Esophagus mucosa (tissue), 1 donor: ENCODE data around the gene MICB. TPM values are rescaled to one million over a fixed set of nuclear protein-coding genes. Genes with fewer than 3 reads are reported as not detected.
"Not testable (repeated sequence)": the region's sequence is repeated elsewhere in the genome, so short reads cannot be mapped to it uniquely, and the experiment has no call there.

Experiments
- ATAC-seq: fragments of 200-7000 bp; cut with Tn5 transposase; one replicate; pipeline ENCODE4 v1.9.1; 2020
- total RNA-seq: library from RNA; stranded (reverse); gene quantifications from one replicate; pipeline ENCODE4 v1.2.4, GENCODE V29; 2023
- donor health status: DM: yes; HTN: yes; CAD: no.

Gene MICB
- total RNA-seq, result 0.92 TPM

DNA sequence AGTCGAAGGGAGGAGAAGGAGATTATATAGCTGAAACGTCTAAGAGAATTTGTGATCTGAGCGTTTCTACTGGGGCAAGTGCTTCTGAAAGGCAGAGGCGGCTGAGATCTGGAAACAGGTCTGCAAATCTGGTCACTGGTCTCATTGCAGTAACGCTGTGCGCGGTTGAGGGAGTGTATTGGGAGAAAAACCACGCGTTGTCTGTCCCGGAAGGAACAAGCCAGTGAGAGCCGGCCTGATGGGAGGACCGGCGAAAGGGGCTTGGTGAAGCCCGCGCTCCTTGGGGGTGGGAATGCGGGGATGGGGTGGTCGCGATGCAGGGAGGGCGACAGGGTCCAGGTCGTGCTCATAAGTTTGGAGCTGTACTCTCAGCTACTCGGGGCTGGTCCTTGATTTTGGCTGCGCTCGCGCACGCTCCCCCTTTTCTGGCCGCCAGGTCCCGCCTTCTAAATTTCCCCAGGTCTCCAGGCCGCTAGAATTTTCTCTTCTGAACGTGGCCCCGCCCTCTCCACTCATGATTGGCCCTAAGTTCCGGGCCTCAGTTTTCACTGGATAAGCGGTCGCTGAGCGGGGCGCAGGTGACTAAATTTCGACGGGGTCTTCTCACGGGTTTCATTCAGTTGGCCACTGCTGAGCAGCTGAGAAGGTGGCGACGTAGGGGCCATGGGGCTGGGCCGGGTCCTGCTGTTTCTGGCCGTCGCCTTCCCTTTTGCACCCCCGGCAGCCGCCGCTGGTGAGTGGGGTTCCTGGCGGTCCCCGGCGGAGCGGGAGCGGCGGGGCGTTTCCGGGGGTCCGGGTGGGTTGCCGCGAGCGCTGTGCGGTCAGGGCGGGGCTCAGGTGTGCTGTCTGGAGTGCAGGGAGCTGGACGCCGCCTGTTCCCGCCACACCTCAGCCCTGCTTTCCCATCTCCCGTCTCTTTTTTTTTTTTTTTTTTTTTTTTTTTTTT lies at the start of gene MICB:
Gene MICB, plus strand, starts transcription at position 615 of the 946 bp plus-strand sequence. Its CDS starts 49 bp downstream, at position 664.
- peak; percentile 51 for ATAC-seq

DNA sequence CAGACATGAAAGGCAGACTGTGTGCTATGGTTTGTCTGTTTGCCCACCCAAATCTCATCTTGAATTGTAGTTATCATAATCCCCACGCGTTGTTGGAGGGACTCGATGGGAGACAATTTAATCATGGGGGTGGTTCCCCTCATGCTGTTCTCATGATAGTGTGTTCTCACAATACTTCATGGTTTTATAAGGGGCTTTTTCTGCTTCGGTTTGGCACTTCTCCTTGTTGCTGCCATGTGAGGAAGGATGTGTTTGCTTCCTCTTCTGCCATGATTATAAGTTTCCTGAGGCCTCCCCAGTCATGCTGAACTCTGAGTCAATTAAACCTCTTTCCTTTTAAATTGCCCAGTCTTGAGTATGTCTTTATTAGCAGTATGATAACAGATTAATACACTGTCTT lies 47.2 kb upstream of the MICB start:
- no peak for ATAC-seq

DNA sequence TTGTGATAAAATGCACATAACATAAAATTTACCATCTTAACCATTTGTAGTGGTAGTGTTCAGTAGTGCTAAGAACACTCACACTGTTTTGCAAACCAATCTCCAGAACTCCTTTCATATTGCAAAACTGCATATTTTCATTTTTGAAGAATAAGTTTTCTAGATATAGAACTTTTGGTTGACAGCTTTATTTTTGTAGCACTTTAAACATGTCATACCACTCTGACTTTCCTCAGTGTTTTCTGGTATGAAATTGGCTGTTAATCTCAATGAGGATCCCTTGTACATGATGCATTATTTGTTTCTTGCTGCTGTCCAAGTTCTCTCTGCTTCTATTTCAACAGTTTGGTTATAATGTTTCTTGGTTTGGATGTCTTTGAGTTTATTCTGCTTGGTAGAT lies 45.1 kb upstream of the MICB start:
- ATAC-seq, result no peak

DNA sequence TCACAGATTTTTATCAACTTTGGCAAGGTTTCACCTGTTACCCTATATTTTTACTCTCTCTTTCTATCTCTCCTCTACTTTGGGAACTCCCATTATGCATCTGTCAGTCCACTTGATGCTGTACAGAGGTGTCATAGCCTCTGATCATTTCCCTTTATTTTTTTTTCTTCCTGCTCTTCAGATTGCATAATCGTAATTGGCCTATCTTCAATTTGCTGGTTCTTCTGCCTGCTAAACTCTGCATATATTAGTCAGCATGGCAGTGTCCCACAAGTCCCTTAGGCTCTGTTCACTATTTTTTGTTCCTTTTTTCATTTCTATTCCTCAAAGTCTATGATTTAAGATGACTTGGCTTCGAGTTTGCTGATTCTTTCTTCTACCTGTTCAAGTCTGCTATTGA lies 44.7 kb upstream of the MICB start:
- ATAC-seq, result peak; percentile 63

- ATAC-seq, result not testable (repeated sequence)
Observed at GRCh38 chr6:31459864-31460263, 38.1 kb upstream of the MICB start.

- ATAC-seq, result no peak
Observed at GRCh38 chr6:31460361-31461025, 37.5 kb upstream of the MICB start.

GRCh38 chr6:31462026-31462963 lies 35.6 kb upstream of the MICB start:
- ATAC-seq, result no peak

DNA sequence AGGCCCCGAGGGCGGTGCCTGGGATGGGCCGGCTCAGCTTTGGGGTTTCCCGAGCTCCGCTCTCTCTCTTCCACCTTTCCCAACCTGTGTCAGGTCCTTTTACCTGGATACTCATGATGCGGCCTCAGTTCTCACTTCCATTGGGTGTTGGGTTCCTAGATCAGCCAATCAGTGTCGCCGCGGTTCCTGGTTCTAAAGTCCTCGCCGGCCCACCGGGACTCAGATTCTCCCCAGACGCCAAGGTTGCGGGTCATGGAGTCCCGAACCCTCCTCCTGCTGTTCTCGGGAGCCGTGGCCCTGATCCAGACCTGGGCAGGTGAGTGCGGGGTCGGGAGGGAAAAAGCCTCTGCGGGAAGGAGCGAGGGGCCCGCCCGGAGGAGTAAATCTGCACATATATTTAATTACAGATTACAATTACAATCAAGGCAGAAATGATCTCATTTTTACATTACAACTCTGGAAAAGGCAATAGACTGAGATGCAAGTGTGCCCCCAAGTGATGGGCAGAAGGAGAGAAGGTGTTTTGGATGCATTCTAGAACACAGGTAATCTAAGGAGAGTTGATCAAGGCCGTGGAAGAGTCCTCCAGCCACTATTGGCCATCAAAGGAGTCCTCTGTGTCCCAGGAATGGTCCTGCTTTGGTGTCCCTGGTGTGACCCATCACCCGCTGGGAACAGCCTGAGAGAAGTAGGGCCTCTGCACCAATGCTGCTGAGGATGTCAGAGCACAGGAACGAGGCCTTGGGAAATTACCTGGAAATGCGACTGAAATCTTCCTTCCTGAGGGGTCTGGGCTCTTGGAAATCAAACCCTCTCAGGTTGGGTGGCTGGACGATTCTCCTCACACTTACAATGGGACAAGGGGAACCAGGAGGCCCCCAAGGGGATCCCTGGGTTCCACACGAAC lies 34.7 kb upstream of the MICB start:
- peak; percentile 97 for ATAC-seq

DNA sequence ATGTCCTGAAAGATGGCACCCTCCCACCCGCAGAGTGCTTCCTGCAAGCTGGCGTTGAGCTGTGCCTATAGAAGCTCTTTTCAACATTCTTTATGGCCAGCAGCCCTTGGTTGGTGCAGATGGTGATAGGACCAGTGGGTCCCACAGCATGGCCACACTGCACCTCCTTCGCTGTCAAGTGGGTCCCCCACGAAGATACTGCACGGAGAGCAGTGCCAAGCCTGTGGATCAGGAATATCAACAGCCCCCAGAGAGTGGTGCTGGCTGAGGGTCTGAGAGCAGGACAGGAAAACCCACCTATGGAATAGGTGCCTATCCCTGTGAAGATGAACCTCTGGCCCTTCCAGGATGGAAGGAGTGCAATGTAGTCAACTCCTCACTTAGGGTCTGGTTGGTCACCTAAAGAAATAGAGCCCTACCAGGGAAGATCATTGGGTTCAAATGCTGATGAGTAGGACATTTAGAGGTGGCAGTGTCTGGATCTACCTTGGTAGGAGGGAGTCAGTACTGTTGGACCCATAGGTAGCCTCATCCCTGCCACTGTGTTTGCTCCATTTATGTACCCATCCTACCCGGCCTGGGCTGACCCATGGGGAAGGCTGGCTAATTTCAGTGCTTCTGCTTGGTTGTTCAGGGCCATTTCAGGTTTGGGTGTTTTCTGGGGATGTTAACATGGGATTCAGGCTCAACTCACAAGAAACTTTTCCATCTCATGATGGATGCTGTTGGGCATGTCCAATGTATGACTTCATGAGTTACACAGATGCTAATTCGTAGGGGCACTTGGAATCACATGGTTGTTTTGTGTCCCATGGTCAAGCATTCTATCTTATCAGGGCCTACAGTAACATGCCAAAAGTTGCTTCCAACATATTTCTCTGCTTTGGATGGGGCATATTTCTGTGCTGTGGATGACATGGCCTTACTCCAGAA lies 33.4 kb upstream of the MICB start:
- no peak for ATAC-seq

GRCh38 chr6:31465185-31465536 lies 32.8 kb upstream of the MICB start:
- ATAC-seq, result no peak

DNA sequence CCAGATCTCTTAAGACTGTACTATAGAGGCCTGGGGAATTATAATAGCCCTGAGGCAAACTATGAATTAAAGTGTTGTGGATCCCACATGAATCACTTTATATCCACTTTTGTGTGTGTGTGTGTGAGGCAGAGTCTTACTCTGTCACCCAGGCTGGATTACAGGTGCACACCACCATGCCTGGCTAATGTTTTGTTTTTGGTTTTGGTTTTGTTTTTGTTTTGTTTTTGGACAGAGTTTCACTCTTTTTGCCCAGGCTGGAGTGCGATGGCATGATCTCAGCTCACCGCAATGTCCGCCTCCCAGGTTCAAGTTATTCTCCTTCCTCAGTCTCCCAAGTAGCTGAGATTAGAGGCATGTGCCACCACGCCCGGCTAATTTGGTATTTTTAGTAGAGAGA lies 32.2 kb upstream of the MICB start:
- no peak for ATAC-seq

DNA sequence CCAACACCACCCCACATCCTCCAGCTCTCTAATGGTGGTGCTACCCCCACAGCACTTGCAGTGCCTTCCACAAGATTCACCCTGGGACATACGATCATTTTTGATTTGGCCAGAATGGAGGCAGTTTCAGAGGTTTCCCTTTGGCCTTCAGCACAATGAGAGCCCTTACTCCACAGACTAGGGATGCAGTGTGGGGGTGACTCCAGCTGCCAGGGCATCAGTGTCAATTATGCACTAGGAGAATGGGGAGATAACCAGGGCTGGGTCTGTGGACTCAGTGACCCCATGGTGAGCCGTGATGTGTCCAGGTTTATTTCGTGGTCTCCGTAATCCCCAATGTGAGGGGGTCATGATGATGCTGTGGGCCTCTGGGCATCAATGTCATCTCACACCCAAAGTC lies 31.5 kb upstream of the MICB start:
- ATAC-seq, result no peak

DNA sequence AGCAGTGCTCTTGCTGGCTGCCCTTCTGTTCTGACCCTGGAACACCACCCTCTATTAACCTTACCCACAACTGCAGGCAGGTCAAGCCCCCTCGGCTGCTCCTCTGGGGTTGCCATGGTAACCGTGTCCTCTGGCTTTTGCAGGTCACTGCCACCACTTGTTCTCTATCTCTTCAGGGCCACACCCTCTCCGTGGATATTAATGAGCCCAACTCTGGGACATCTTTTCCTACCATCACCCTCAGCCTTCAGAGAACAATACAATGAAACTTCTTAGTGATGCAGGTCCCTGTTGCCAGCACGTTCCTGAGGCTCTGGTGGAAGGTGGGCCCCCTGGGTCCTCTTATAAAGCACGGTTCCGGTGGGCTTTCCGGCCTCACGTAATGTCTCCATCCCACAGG lies 30.8 kb upstream of the MICB start:
- no peak for ATAC-seq

- no peak for ATAC-seq
Observed at GRCh38 chr6:31468311-31468710, 29.6 kb upstream of the MICB start.

GRCh38 chr6:31470801-31471200 lies 27.1 kb upstream of the MICB start:
- no peak for ATAC-seq

DNA sequence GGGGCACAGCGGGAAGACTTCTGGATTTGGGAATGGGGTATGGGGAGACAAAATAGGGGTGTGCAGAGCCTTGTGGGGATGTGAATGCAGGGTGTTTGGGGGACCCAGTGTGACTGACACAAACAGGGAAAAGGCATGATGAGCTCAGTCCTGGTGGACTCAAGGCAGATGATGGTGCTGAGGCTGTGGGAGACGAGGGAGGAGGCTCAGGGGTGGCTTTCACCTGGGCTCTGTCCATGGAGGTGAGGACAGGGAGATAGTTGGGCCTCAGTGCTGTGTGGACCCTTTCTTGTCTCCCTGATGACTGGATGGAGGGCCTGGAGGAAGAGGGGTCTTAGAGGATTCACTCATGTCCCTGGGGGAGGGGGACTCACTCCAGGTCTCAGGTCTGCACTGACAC lies 26.2 kb upstream of the MICB start:
- ATAC-seq, result no peak

- ATAC-seq, result no peak
Observed at GRCh38 chr6:31472259-31472658, 25.7 kb upstream of the MICB start.

GRCh38 chr6:31473244-31473643 lies 24.7 kb upstream of the MICB start:
- ATAC-seq, result no peak

DNA sequence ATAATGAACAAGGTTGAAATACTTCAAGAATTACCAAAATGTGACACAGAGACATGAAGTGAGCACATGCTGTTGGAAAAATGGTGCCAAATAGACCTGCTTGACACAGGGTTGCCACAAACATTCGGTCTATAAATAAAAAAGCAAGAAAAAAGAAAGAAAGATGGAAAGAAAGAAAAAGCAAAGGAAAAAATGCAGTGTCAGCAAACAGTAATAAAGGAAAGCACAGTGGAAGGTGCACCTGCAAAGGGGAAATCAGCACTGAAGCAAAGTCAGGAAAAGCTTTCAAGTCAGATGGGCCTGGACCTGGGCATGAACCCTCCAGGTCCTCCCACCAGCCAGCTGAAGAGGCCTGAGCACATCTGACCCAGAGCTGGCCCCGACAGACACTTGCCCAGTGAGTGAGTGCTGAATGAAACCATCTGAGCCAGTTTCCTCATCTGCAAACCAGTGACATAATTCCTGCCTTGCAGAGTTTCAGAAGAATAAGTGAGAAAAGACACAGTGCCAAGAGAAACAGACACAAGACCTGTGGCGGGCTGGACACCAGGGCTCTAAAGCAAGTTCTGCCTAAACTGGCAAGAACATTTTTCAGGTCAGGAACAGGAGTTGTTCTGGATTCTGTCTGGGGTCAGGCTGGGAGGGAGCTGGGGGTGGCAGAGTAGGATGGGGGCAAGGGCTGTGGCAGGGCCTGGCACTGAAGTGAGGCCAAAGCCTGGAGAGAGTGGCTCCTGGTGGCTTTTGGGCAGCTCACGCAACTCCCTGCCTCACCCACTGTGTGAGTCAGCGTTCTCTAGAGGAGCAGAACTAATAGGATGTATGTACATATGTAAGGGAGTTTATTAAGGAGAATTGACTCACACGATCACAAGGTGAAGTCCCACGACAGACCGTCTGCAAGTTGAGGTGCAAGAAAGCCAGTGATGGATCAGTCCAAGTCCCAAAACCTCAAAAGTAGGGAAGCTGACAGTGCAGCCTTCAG lies 23.9 kb upstream of the MICB start:
- ATAC-seq, result peak; percentile 90
